ENCODE results near the gene BPHL. TPM values are rescaled to one million over a fixed set of nuclear protein-coding genes. Genes with fewer than 3 reads are reported as not detected.

BPHL gene
- polyA plus RNA-seq, 2 of the 4 experiments (the other 2 are of a cell fraction) = 16.5 to 25.5 TPM

DNA sequence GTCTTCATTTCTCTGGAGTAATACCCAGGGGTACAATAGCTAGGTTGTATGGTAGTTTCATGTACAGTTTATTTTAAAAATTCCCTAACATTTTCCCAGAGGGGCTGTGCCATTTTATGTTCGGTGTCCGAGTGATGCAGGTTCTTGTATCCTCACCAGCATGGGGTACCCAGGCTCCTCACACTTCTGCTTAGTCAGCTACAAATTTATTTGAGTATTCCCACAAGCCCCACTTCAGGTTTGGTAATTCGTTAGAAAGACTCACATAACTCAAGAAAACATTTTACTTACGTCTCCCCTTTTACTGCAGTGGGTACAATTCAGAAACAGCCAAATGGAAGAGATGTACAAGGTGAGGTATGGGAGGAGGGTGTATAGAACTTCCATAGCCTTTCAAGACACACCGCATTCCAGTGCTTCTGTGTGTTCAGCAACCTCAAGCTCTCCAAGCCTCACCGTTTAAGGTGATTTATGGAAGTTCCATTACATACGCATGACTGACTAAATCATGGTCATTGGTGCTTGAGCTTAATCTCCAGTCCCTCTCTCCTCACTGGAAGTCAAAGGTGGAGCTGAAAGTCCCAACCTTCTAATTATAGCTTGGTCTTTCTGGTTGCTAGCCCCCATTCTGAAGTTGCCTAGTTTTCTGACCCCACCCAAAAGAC, 32.1 kb upstream of the BPHL start:
- no peak for ATAC-seq
- no peak for FAIRE-seq

DNA sequence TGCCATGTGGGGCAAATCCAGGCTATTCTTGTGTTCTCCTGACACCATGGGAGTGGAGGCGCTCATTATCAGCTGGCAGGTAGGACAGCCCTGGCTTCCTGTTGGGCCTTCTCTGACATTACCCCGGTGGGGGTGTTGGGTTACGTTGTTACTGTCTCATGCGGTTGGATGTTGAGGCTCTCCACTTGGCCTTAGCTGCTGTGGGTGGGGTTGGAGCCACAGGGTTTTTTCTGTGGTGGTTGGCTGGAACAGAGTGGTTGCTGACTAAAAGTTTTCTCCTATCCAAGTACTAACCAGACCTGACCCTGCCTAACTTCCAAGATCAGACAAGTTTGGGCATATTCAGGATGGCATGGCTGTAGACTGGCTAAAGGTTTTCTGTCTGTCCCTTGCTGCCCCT, 30.1 kb upstream of the BPHL start:
- Histone ChIP-seq H3K9me3 (no peaks in the 10 kb centered on the region), H3K27ac (no peak overlapping the region), H3K4me3 (no peak overlapping the region), H3K4me2 (no peak overlapping the region), H3K4me1 (no peaks in the 10 kb centered on the region)
- WGBS (ENCODE audit: missing lambda C conversion rate) = 100% methylated on average over 3 of the region's 4 CpGs
- no peak for TF ChIP-seq TP53 (CRISPR knock-in tag; IDR thresholded peaks at IDR 0.05)
- TF ChIP-seq MAX (IDR thresholded peaks at IDR 0.05) = no peak
- TF ChIP-seq GATA3 (IDR thresholded peaks at IDR 0.05; ENCODE audit: borderline replicate concordance) = no peak
- no peak for TF ChIP-seq HDAC2 (IDR thresholded peaks at IDR 0.05)
- no peak for TF ChIP-seq POLR2A (IDR thresholded peaks at IDR 0.05; ENCODE audit: low read length)
- no peak for TF ChIP-seq HOXB5 (CRISPR knock-in tag; IDR thresholded peaks at IDR 0.05)
- TF ChIP-seq, protein P1, sequence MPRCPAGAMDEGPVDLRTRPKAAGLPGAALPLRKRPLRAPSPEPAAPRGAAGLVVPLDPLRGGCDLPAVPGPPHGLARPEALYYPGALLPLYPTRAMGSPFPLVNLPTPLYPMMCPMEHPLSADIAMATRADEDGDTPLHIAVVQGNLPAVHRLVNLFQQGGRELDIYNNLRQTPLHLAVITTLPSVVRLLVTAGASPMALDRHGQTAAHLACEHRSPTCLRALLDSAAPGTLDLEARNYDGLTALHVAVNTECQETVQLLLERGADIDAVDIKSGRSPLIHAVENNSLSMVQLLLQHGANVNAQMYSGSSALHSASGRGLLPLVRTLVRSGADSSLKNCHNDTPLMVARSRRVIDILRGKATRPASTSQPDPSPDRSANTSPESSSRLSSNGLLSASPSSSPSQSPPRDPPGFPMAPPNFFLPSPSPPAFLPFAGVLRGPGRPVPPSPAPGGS (IDR thresholded peaks at IDR 0.05) = no peak
- no peak for TF ChIP-seq SREBF2 (IDR thresholded peaks at IDR 0.05)
- no peak for TF ChIP-seq JUNB (IDR thresholded peaks at IDR 0.05)
- TF ChIP-seq HOXB13 (CRISPR knock-in tag; IDR thresholded peaks at IDR 0.05; ENCODE audit: low read depth) = no peak
- TF ChIP-seq TFCP2L1 (CRISPR knock-in tag; IDR thresholded peaks at IDR 0.05) = no peak
- TF ChIP-seq, protein P2, sequence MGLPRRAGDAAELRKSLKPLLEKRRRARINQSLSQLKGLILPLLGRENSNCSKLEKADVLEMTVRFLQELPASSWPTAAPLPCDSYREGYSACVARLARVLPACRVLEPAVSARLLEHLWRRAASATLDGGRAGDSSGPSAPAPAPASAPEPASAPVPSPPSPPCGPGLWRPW (IDR thresholded peaks at IDR 0.05) = no peak
- TF ChIP-seq, protein P3, sequence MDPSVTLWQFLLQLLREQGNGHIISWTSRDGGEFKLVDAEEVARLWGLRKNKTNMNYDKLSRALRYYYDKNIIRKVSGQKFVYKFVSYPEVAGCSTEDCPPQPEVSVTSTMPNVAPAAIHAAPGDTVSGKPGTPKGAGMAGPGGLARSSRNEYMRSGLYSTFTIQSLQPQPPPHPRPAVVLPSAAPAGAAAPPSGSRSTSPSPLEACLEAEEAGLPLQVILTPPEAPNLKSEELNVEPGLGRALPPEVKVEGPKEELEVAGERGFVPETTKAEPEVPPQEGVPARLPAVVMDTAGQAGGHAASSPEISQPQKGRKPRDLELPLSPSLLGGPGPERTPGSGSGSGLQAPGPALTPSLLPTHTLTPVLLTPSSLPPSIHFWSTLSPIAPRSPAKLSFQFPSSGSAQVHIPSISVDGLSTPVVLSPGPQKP (IDR thresholded peaks at IDR 0.05; ENCODE audit: low read depth, low read length) = no peak
- TF ChIP-seq CHD2 (IDR thresholded peaks at IDR 0.05; ENCODE audit: low read length, partially characterized antibody) = no peak
- ChIA-PET POLR2A (no interaction called here), CTCF (interaction anchor here (1.2 kb wide), 1 partner anchor 15 kb away, joined by 3 read pairs; no protein-coding TSS in a partner anchor)
- no peak for DNase-seq (ENCODE audit: low read depth in 1 of 2, low spot score in 1 of 2)
- no peak for ATAC-seq
- FAIRE-seq = no peak

More for the DNA sequence above, 32.1 kb upstream of the BPHL start:
- CTCF ChIA-PET = no interaction called here
- DNase-seq (ENCODE audit: low read depth in 1 of 2, low spot score in 1 of 2) = no peak
- H3K4me3 ChIP-seq = no peak overlapping the region
- POLR2A ChIA-PET = no interaction called here
- no peak overlapping the region for H3K27ac ChIP-seq
- TF ChIP-seq RAD21 (conservative IDR thresholded peaks at IDR 0.05 in 1 of 2, IDR thresholded peaks at IDR 0.05 in 1 of 2) (no peak), MAFK (IDR thresholded peaks at IDR 0.05; ENCODE audit: partially characterized antibody) (peak; percentile 32)
- H3K9me3 ChIP-seq = no peaks in the 10 kb centered on the region
- 58% methylated on average over 7 of the region's 7 CpGs for WGBS (ENCODE audit: missing lambda C conversion rate)
- H3K4me2 ChIP-seq = no peak overlapping the region
- no peaks in the 10 kb centered on the region for H3K4me1 ChIP-seq

GRCh38 chr6:3088968-3089367, 29.5 kb upstream of the BPHL start:
- FAIRE-seq (no peak), DNase-seq (ENCODE audit: low read depth in 1 of 2, low spot score in 1 of 2) (no peak), ATAC-seq (no peak)
- Histone ChIP-seq H3K4me1 (no peaks in the 10 kb centered on the region), H3K27ac (no peak overlapping the region), H3K4me3 (no peak overlapping the region), H3K9me3 (no peaks in the 10 kb centered on the region), H3K4me2 (no peak overlapping the region)
- ChIA-PET CTCF (interaction anchor here (1.2 kb wide), 1 partner anchor 16 kb away, joined by 3 read pairs; no protein-coding TSS in a partner anchor), POLR2A (no interaction called here)
- 92% methylated on average over 4 of the region's 4 CpGs for WGBS (ENCODE audit: missing lambda C conversion rate)
- TF ChIP-seq TP53 (CRISPR knock-in tag; IDR thresholded peaks at IDR 0.05) = no peak
- no peak for TF ChIP-seq CTCF (IDR thresholded peaks at IDR 0.05)
- no peak for TF ChIP-seq NFE2L2 (conservative IDR thresholded peaks at IDR 0.05; ENCODE audit: low read length)
- TF ChIP-seq, protein P2 (IDR thresholded peaks at IDR 0.05) = no peak
- TF ChIP-seq POLR2AphosphoS2 (conservative IDR thresholded peaks at IDR 0.05; ENCODE audit: low read length) = no peak
- no peak for TF ChIP-seq RFX5 (IDR thresholded peaks at IDR 0.05)
- TF ChIP-seq CEBPB (IDR thresholded peaks at IDR 0.05) = no peak
- TF ChIP-seq ZSCAN20 (CRISPR knock-in tag; IDR thresholded peaks at IDR 0.05) = no peak
- no peak for TF ChIP-seq ZFP36 (IDR thresholded peaks at IDR 0.05; ENCODE audit: borderline replicate concordance, partially characterized antibody)
- TF ChIP-seq CHD2 (IDR thresholded peaks at IDR 0.05; ENCODE audit: low read length, partially characterized antibody) = no peak
- TF ChIP-seq E2F6 (IDR thresholded peaks at IDR 0.05; ENCODE audit: borderline replicate concordance, low read depth) = no peak
- TF ChIP-seq CHD4 (IDR thresholded peaks at IDR 0.05; ENCODE audit: borderline replicate concordance) = no peak
- TF ChIP-seq RAD21 (conservative IDR thresholded peaks at IDR 0.05 in 1 of 2, IDR thresholded peaks at IDR 0.05 in 1 of 2) = no peak

All from A549 (cell line).